ENCODE measurements around the gene ACOT9.
A peak's percentile ranks its signal among the peaks of the same experiment; 100 is the strongest.

Gene ACOT9, protein sequence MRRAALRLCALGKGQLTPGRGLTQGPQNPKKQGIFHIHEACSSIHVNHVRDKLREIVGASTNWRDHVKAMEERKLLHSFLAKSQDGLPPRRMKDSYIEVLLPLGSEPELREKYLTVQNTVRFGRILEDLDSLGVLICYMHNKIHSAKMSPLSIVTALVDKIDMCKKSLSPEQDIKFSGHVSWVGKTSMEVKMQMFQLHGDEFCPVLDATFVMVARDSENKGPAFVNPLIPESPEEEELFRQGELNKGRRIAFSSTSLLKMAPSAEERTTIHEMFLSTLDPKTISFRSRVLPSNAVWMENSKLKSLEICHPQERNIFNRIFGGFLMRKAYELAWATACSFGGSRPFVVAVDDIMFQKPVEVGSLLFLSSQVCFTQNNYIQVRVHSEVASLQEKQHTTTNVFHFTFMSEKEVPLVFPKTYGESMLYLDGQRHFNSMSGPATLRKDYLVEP

GRCh38 chrX:23742697-23743622 lies at the start of gene ACOT9:
Gene ACOT9 (minus strand): TSS chrX:23743276. CDS start chrX:23743144, 132 bp downstream.
- peaks cover 6 to 13% of the 10 kb centered on the region in 2 experiments for H3K4me1 ChIP-seq (ENCODE audit: control insufficient read depth in 1 of 2, insufficient read depth in 1 of 2, low read depth in 1 of 2, low read length in 1 of 2)
- TF ChIP-seq, protein P1, sequence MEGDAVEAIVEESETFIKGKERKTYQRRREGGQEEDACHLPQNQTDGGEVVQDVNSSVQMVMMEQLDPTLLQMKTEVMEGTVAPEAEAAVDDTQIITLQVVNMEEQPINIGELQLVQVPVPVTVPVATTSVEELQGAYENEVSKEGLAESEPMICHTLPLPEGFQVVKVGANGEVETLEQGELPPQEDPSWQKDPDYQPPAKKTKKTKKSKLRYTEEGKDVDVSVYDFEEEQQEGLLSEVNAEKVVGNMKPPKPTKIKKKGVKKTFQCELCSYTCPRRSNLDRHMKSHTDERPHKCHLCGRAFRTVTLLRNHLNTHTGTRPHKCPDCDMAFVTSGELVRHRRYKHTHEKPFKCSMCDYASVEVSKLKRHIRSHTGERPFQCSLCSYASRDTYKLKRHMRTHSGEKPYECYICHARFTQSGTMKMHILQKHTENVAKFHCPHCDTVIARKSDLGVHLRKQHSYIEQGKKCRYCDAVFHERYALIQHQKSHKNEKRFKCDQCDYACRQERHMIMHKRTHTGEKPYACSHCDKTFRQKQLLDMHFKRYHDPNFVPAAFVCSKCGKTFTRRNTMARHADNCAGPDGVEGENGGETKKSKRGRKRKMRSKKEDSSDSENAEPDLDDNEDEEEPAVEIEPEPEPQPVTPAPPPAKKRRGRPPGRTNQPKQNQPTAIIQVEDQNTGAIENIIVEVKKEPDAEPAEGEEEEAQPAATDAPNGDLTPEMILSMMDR (IDR thresholded peaks at IDR 0.05), result peak; percentile 4
- peak within 1 kb of the TSS; percentile 94 for H3K27ac ChIP-seq
- H3K36me3 ChIP-seq, result no peaks in the 10 kb centered on the region
- H3K27me3 ChIP-seq, result no peaks in the 10 kb centered on the region
- H3K9me3 ChIP-seq, result no peaks in the 10 kb centered on the region
- H3K4me3 ChIP-seq (ENCODE audit: low read depth in 1 of 2, low read length in 1 of 2), result peak within 1 kb of the TSS; percentile 73 to 77

- peaks cover 12 to 18% of the 10 kb centered on the region in 2 experiments for H3K4me1 ChIP-seq (ENCODE audit: control insufficient read depth in 1 of 2, insufficient read depth in 1 of 2, low read depth in 1 of 2, low read length in 1 of 2)
- no peak overlapping the region for H3K4me3 ChIP-seq (ENCODE audit: low read depth in 1 of 2, low read length in 1 of 2)
- no peaks in the 10 kb centered on the region for H3K27me3 ChIP-seq
- H3K36me3 ChIP-seq, result peaks cover 14% of the 10 kb centered on the region
- H3K27ac ChIP-seq, result peak overlapping the region; percentile 63
- H3K9me3 ChIP-seq, result no peaks in the 10 kb centered on the region
- TF ChIP-seq, protein P1 (IDR thresholded peaks at IDR 0.05), result no peak
Observed at GRCh38 chrX:23790155-23790497, 47.0 kb upstream of the ACOT9 start.

- no peak overlapping the region for H3K4me3 ChIP-seq (ENCODE audit: low read depth in 1 of 2, low read length in 1 of 2)
- peaks cover 20% of the 10 kb centered on the region for H3K36me3 ChIP-seq
- no peaks in the 10 kb centered on the region for H3K9me3 ChIP-seq
- H3K4me1 ChIP-seq (ENCODE audit: control insufficient read depth in 1 of 2, insufficient read depth in 1 of 2, low read depth in 1 of 2, low read length in 1 of 2), result peaks cover 15 to 23% of the 10 kb centered on the region in 2 experiments
- peak overlapping the region; percentile 63 for H3K27ac ChIP-seq
- TF ChIP-seq, protein P1 (IDR thresholded peaks at IDR 0.05), result no peak
- no peaks in the 10 kb centered on the region for H3K27me3 ChIP-seq
Observed at GRCh38 chrX:23789386-23790154, 46.5 kb upstream of the ACOT9 start.

GRCh38 chrX:23788946-23789345 lies 45.9 kb upstream of the ACOT9 start:
- H3K4me3 ChIP-seq (ENCODE audit: low read depth in 1 of 2, low read length in 1 of 2), result no peak overlapping the region
- peaks cover 20% of the 10 kb centered on the region for H3K36me3 ChIP-seq
- TF ChIP-seq, protein P1 (IDR thresholded peaks at IDR 0.05), result no peak
- no peaks in the 10 kb centered on the region for H3K27me3 ChIP-seq
- H3K27ac ChIP-seq, result no peak overlapping the region
- no peaks in the 10 kb centered on the region for H3K9me3 ChIP-seq
- H3K4me1 ChIP-seq (ENCODE audit: control insufficient read depth in 1 of 2, insufficient read depth in 1 of 2, low read depth in 1 of 2, low read length in 1 of 2), result peaks cover 15 to 23% of the 10 kb centered on the region in 2 experiments

DNA sequence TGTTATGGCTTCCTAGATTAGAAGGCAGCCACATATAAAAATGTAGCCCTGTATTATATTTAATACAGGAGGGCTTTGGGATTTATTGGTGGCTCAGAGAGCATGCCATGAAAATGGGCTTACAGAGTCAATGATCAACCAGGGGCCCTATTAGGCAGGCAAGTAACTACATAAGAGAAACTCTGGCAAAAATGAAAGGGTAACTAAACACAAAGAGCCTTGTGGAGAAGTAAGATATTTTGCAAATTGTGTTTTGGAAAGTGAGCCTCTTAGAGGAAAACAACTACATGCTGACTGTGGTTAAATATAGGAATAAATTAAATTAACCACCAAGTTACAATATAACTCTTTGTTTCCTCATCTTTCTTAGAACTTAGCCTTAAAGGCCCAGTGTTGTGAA lies 45.4 kb upstream of the ACOT9 start:
- no peaks in the 10 kb centered on the region for H3K9me3 ChIP-seq
- H3K27me3 ChIP-seq, result no peaks in the 10 kb centered on the region
- H3K27ac ChIP-seq, result peak overlapping the region; percentile 23
- peaks cover 20% of the 10 kb centered on the region for H3K36me3 ChIP-seq
- TF ChIP-seq, protein P1 (IDR thresholded peaks at IDR 0.05), result no peak
- peaks cover 15 to 23% of the 10 kb centered on the region in 2 experiments for H3K4me1 ChIP-seq (ENCODE audit: control insufficient read depth in 1 of 2, insufficient read depth in 1 of 2, low read depth in 1 of 2, low read length in 1 of 2)
- H3K4me3 ChIP-seq (ENCODE audit: low read depth in 1 of 2, low read length in 1 of 2), result no peak overlapping the region

Data from neutrophil (primary cell).